Gastrocnemius medialis (tissue), 4 donors: Measurements from ENCODE around the gene APP.

ENCODE experiments used
- CTCF ChIP-seq, 5 experiments: fragments of 450-650 bp in 3 of 5; fragments of 200-600 bp in 2 of 5; sonication (generic) in 2 of 5; IDR thresholded peaks in 4 of 5; conservative IDR thresholded peaks in 1 of 5; 1 replicate in 4 of 5; 2 replicates in 1 of 5; pipeline ENCODE4 v1.5.1; 2016 to 2019; ENCODE audit warnings: antibody characterized with exemption in 5 of 5, mild to moderate bottlenecking in 3 of 5, moderate library complexity in 3 of 5
- POLR2A ChIP-seq, 2 donors: fragments of 450-650 bp; IDR thresholded peaks; one replicate each; pipeline ENCODE4 v1.6.1; 2017; ENCODE audit warnings: antibody characterized with exemption in 2 of 2, mild to moderate bottlenecking in 2 of 2, moderate library complexity in 2 of 2

DNA sequence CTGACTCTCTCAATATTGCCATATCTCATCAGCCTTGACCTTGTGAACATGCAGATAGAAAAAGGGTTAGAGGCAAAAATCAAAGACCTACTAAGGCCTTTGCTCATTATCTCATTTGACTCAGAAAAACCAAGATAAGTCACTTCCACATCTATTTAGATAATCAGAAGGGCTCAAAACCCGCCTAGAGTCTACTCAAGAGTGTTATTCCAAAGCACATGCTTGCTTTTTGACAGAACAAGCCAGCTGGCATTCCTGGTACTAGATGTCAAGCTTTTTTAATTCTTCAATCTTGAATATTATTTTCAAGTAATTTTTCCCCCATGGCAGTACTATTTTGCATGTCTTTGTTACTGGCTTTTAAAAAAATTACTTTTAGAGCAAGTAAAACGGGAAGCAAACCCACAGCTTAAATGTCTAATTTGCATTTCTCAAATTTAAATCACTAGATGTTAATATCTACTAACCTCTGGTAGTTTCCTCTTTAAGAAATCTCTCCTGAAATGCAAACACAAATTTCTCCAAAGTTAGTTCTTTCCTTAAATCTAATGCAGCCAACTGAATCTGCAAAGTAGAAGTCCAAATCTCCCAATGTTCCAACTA is 51.5 kb downstream of the APP start:
- TF ChIP-seq POLR2A (IDR thresholded peaks at IDR 0.05) (no peak), CTCF (IDR thresholded peaks at IDR 0.05 in 4 of 5, conservative IDR thresholded peaks at IDR 0.05 in 1 of 5) (no peak)
